Motor neuron (in vitro differentiated cells): ENCODE measurements around the gene ST6GALNAC2. TPM values are rescaled to one million over a fixed set of nuclear protein-coding genes. Genes with fewer than 3 reads are reported as not detected.
A peak's percentile ranks its signal among the peaks of the same experiment; 100 is the strongest.
"Not testable (repeated sequence)": the region's sequence is repeated elsewhere in the genome, so short reads cannot be mapped to it uniquely, and the experiment has no call there.

Experiments used
- ATAC-seq, 8 experiments: fragments of 200-7000 bp; cut with Tn5 transposase; replicated peaks in 6 of 8; 2 replicates each; pipeline ENCODE4 v1.8.0; 2021; ENCODE audit warnings: mild to moderate bottlenecking in 8 of 8, moderate library complexity in 8 of 8
- H3K27ac ChIP-seq, 2 donors: fragments of 250-450 bp; sonication (Bioruptor Pico); 2 replicates each; pipeline ENCODE4 v1.9.0; 2021; ENCODE audit warnings: antibody characterized with exemption in 2 of 2, mild to moderate bottlenecking in 2 of 2, moderate library complexity in 1 of 2
- H3K4me1 ChIP-seq, 2 donors: fragments of 250-450 bp; sonication (Bioruptor Pico); replicated peaks in 1 of 2; 2 replicates each; pipeline ENCODE4 v1.6.1; 2021; ENCODE audit warnings: antibody characterized with exemption in 2 of 2, mild to moderate bottlenecking in 2 of 2, moderate library complexity in 1 of 2
- H3K4me3 ChIP-seq, 5 donors: fragments of 250-450 bp; sonication (Bioruptor Pico); 2 replicates each; pipeline ENCODE4 v1.9.0; 2021; ENCODE audit warnings: antibody characterized with exemption in 5 of 5, mild to moderate bottlenecking in 5 of 5, moderate library complexity in 4 of 5
- WGBS, 10 experiments: fragments of 450-650 bp; shearing (Covaris generic); methylation state at CpG; one replicate each; pipeline ENCODE4 v1.0.0; 2022; 5-methylcytosine and 5-hydroxymethylcytosine counted together
- in situ Hi-C, 9 experiments: fragments of 400-800 bp; cut with MboI; loops; one replicate each; pipeline ENCODE4 v1.15.0; 2021; ENCODE audit warnings: low sequenced_read_pairs in 9 of 9, low pct_unique_long_range_greater_than_20kb in 2 of 9; ENCODE audit not compliant: unreplicated experiment in 9 of 9
- total RNA-seq, 8 experiments: library from RNA; unstranded; fragments of 300-600 nt; gene quantifications; 2 replicates each; pipeline versions ENCODE4 v1.2.3 to v1.2.4, GENCODE V29; 2022

ST6GALNAC2 gene
- total RNA-seq, 8 experiments from 2014 or later = 0.36 to 22.2 (median 1.3) TPM; not detected in 3

- Histone ChIP-seq H3K27ac (peak overlapping the region in 1 of 2 donors; percentile 68), H3K4me1 (peaks cover 30 to 37% of the 10 kb centered on the region in 2 donors), H3K4me3 (no peak overlapping the region)
- in situ Hi-C loops = loop anchor here in 2 of 9 experiments (25.0 kb wide), 1 partner anchor 182 kb away; the partner anchor contains the start of gene MXRA7 (in 2 of the 2)
- WGBS, 10 experiments = 35 to 93% (median 56%) methylated on average over 2 to 5 of the region's 23 CpGs; no CpG with 5 or more reads in 5 of the 10 experiments
- ATAC-seq = peak in 7 of 8 experiments; percentile 4 to 52 (median 34)
Measured at GRCh38 chr17:76530095-76530723, 55.5 kb downstream of the ST6GALNAC2 start.

GRCh38 chr17:76529224-76530094 is 56.2 kb downstream of the ST6GALNAC2 start:
- in situ Hi-C loops = loop anchor here in 2 of 9 experiments (25.0 kb wide), 1 partner anchor 183 kb away; the partner anchor contains the start of gene MXRA7 (in 2 of the 2)
- peak overlapping the region in 1 of 2 donors; percentile 68 for H3K27ac ChIP-seq
- no peak overlapping the region for H3K4me3 ChIP-seq

GRCh38 chr17:76528528-76529223 is 57.0 kb downstream of the ST6GALNAC2 start:
- Histone ChIP-seq H3K4me1 (peaks cover 37 to 41% of the 10 kb centered on the region in 2 donors), H3K4me3 (no peak overlapping the region), H3K27ac (no peak overlapping the region)
- peak in 3 of 8 experiments; percentile 5 to 47 (median 13) for ATAC-seq
- WGBS, 10 experiments = 90 to 100% methylated on average over 2 to 5 of the region's 31 CpGs; no CpG with 5 or more reads in 8 of the 10 experiments
- in situ Hi-C loops = loop anchor here in 2 of 9 experiments (25.0 kb wide), 1 partner anchor 184 kb away; the partner anchor contains the start of gene MXRA7 (in 2 of the 2)

More at GRCh38 chr17:76529224-76530094, 56.2 kb downstream of the ST6GALNAC2 start:
- peak; percentile 12 to 85 (median 22) for ATAC-seq
- 60% methylated on average over 4 of the region's 20 CpGs; no CpG with 5 or more reads in 9 of the 10 experiments for WGBS, 10 experiments
- H3K4me1 ChIP-seq = peaks cover 37 to 41% of the 10 kb centered on the region in 2 donors

- in situ Hi-C loops = loop anchor here in 2 of 9 experiments (25.0 kb wide), 1 partner anchor 184 kb away; the partner anchor contains the start of gene MXRA7 (in 2 of the 2)
- no peak overlapping the region for H3K27ac ChIP-seq
- 90 to 100% (median 100%) methylated on average over 1 to 3 of the region's 15 CpGs; no CpG with 5 or more reads in 7 of the 10 experiments for WGBS, 10 experiments
- peaks cover 40 to 44% of the 10 kb centered on the region in 2 donors for H3K4me1 ChIP-seq
- ATAC-seq = no peak
- H3K4me3 ChIP-seq = no peak overlapping the region
Measured at GRCh38 chr17:76528156-76528527, 57.5 kb downstream of the ST6GALNAC2 start.

GRCh38 chr17:76527430-76528111 is 58.1 kb downstream of the ST6GALNAC2 start:
- in situ Hi-C loops = loop anchor here in 2 of 9 experiments (25.0 kb wide), 1 partner anchor 185 kb away; the partner anchor contains the start of gene MXRA7 (in 2 of the 2)
- WGBS, 10 experiments = 100% methylated on average over 1 of the region's 26 CpGs; no CpG with 5 or more reads in 8 of the 10 experiments
- peaks cover 42 to 43% of the 10 kb centered on the region in 2 donors for H3K4me1 ChIP-seq
- no peak overlapping the region for H3K27ac ChIP-seq
- ATAC-seq = peak in 6 of 8 experiments; percentile 6 to 77 (median 76)
- no peak overlapping the region for H3K4me3 ChIP-seq

GRCh38 chr17:76527016-76527415 is 58.6 kb downstream of the ST6GALNAC2 start:
- in situ Hi-C loops = loop anchor here in 2 of 9 experiments (25.0 kb wide), 1 partner anchor 185 kb away; the partner anchor contains the start of gene MXRA7 (in 2 of the 2)
- not testable (repeated sequence) for H3K4me3 ChIP-seq, ATAC-seq, H3K27ac ChIP-seq
- H3K4me1 ChIP-seq = peaks cover 38 to 43% of the 10 kb centered on the region in 2 donors
- 60 to 92% (median 80%) methylated on average over 1 to 2 of the region's 9 CpGs; no CpG with 5 or more reads in 7 of the 10 experiments for WGBS, 10 experiments

- in situ Hi-C loops = loop anchor here in 2 of 9 experiments (25.0 kb wide), 1 partner anchor 187 kb away; the partner anchor contains the start of gene MXRA7 (in 2 of the 2)
- H3K4me1 ChIP-seq = peaks cover 37 to 41% of the 10 kb centered on the region in 2 donors
- whole genome bisulfite sequencing, 10 experiments = 75 to 100% (median 89%) methylated on average over 1 to 7 of the region's 8 CpGs; no CpG with 5 or more reads in 2 of the 10 experiments
- H3K27ac ChIP-seq = peak overlapping the region in 1 of 2 donors; percentile 53
- H3K4me3 ChIP-seq, ATAC-seq: not testable (repeated sequence)
Measured at GRCh38 chr17:76525513-76525833, 60.2 kb downstream of the ST6GALNAC2 start.

GRCh38 chr17:76524598-76525512 is 60.8 kb downstream of the ST6GALNAC2 start:
- no peak overlapping the region for H3K4me3 ChIP-seq
- H3K27ac ChIP-seq = peak overlapping the region; percentile 35 to 53
- H3K4me1 ChIP-seq = peaks cover 31 to 34% of the 10 kb centered on the region in 2 donors
- 48 to 89% (median 75%) methylated on average over 1 to 20 of the region's 25 CpGs; no CpG with 5 or more reads in 4 of the 10 experiments for WGBS, 10 experiments
- in situ Hi-C loops = loop anchor here in 3 of 9 experiments (25.0 kb wide), 3 partner anchors 187 to 537 kb away; partner anchors contain the start of genes MXRA7 (in 2 of the 3) and QRICH2 (in 1 of the 3)
- ATAC-seq = peak in 6 of 8 experiments; percentile 4 to 8 (median 7)

- WGBS, 10 experiments = 13 to 100% (median 24%) methylated on average over 1 to 16 of the region's 35 CpGs; no CpG with 5 or more reads in 2 of the 10 experiments
- peaks cover 26 to 31% of the 10 kb centered on the region in 2 donors for H3K4me1 ChIP-seq
- H3K27ac ChIP-seq = no peak overlapping the region
- in situ Hi-C loops = loop anchor here in 2 of 9 experiments (25.0 kb wide), 2 partner anchors 211 to 539 kb away; partner anchors contain the start of gene QRICH2 (in 1 of the 2)
- peak; percentile 48 to 94 (median 64) for ATAC-seq
- no peak overlapping the region for H3K4me3 ChIP-seq
Measured at GRCh38 chr17:76523084-76524037, 62.3 kb downstream of the ST6GALNAC2 start.

GRCh38 chr17:76521683-76522082 is 64.0 kb downstream of the ST6GALNAC2 start:
- WGBS, 10 experiments = 75 to 100% (median 90%) methylated on average over 2 to 5 of the region's 10 CpGs; no CpG with 5 or more reads in 3 of the 10 experiments
- in situ Hi-C loops = loop anchor here in 2 of 9 experiments (25.0 kb wide), 2 partner anchors 209 to 541 kb away; partner anchors contain the start of gene QRICH2 (in 1 of the 2)
- H3K27ac ChIP-seq, H3K4me3 ChIP-seq, ATAC-seq: not testable (repeated sequence)
- H3K4me1 ChIP-seq = peaks cover 18 to 19% of the 10 kb centered on the region in 2 donors
